GM21381 (cell line): ENCODE data around the gene SRSF3.
"Not testable (repeated sequence)": the region's sequence is repeated elsewhere in the genome, so short reads cannot be mapped to it uniquely, and the experiment has no call there.

ENCODE experiments used
- ATAC-seq: cut with Tn5 transposase; IDR thresholded peaks from one replicate; pipeline ENCODE4 v1.9.1; 2021; ENCODE audit warnings: mild to moderate bottlenecking, moderate library complexity; ENCODE audit not compliant: unreplicated experiment

Gene SRSF3

DNA sequence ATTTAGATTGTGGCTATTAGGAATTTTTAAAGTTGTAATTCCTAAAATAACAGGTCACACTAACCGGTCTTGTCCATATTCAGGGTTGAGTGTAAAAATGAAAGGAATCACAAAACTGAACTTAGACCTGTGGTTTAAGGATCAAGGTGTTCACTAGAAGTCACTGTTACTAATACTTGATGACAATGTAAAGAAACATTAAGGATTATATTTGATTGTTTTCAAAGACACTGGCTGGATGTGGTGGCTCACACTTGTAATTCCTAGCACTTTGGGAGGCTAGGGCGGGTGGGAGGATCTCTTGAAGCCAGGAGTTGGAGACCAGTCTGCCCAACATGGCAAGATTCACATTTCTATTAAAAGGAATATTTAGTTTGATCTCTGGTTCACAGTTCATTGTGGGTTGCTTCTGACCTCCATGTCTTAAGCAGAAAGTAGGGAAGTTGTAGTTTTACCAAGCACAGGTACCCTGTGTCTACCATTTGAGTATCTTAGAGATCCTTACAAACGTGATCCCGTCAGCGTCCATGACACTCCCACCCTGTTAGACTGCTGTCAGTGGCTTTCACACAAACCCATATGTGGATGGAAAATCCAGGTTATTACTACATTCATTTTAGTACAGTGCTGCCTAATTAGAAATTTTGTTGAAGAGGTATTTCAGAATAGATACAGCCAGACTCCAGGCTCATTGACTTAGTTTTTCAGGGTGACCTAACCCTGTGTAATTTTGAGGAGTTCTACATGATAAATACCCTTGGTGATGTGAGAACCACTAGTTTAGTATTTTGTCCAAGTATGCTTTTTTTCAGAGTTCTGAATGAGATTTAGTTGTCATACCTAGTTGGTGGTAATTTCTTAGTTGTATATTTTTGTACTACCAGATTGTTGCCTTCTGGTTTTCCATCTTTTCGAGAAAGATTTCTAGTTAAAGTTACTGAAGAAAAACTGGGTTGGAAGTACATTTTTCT, 10.2 kb downstream of the SRSF3 start:
- no peak for ATAC-seq

DNA sequence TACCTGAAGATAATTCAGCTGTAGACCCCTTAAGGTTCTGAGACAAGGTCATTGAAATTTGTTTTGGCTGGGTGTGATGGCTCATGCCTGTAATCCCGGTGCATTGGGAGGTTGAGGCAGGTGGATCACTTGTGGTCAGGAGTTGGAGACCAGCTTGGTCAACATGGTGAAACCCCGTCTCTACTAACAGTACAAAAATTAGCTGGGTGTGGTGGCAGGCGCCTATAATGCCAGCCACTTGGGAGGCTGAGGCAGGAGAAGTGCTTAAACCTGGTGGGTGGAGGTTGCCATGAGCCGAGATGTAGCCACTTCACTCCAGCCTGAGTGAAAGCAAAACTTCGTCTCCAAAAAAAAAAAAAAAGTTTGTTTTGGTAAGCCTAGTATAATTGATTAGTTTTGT, 11.0 kb downstream of the SRSF3 start:
- no peak for ATAC-seq

DNA sequence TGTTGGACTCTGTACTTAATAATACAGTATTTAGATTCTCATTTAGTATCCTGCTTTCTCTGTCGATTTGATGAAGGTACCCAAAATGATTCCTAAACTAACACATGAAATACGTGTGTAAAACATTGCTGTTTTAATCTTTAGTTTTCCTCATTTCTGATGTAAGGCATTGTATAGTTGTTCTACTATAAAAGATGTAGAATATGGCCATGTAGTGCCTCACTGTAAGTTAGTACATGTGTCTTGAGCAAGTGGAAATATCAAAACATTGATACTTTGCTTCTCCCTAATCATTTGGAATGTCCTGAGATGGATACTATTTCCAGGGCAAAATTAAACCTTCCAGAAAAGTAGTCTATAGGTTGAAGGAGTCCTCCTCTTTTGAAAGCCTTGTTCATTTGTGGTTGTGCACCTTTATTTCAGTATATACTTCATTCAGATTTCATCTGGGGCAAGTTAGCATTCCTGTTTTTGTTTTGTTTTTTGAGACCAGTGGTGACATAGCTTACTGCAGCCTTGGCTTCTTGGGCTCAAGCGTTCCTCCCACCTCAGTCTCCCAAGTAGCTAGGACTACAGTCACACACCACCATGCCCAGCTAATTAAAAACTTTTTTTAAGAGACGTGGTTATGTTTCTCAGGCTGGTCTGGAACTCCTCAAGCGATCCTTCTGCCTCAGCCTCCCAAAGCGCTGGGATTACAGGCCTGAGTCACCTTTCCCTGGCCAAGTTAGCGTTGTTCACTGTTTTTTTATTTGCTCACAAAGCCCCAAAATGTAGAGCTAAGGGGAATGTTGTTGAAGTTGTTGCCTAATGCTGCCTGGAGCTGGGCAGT, 11.6 kb downstream of the SRSF3 start:
- ATAC-seq: no peak

DNA sequence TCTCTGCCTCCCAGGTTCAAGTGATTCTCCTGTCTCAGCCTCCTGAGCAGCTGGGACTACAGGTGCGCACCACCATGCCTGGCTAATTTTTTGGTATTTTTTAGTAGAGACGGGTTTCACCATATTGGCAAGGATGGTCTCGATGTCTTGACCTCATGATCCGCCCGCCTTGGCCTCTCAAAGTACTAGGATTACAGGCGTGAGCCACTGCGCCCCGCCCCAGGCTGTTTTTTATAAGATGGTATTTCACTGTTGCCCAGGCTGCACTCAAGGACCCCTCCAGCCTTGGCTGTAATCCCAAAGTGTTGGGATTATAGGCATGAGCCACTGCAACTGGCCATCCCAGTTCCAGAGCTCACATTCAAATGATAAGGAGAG, 13.1 kb downstream of the SRSF3 start:
- ATAC-seq: not testable (repeated sequence)

DNA sequence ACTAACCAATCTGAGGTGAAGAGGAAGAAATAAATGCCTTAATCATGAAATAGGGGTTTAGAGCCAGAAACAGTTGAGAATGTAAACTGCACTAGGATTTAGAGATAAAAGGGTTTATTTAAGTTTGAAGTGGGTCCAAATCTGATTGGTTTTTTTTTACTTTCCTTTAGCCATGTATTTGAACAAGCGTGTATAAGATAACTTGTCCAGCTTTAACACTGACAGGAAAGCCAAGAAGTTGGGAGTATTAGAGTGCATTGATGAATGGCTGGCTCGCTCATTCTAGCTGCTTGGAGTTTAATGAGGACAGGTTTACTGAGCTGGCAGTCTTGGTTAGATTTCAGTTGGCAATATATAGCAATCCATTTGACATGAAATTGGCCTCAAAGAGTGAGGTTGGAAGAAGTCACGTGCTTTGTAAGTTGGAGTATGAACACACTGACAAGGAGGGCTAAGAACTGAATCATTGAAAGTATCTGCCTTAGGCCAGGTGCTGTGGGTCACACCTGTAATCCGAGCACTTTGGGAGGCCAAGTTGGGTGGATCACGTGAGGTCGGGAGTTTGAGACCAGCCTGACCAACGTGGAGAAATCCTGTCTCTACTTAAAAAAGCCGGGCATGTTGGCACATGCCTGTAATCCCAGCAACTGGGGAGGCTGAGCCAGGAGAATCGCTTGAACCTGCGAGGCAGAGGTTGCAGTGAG, 13.7 kb downstream of the SRSF3 start:
- ATAC-seq: no peak

DNA sequence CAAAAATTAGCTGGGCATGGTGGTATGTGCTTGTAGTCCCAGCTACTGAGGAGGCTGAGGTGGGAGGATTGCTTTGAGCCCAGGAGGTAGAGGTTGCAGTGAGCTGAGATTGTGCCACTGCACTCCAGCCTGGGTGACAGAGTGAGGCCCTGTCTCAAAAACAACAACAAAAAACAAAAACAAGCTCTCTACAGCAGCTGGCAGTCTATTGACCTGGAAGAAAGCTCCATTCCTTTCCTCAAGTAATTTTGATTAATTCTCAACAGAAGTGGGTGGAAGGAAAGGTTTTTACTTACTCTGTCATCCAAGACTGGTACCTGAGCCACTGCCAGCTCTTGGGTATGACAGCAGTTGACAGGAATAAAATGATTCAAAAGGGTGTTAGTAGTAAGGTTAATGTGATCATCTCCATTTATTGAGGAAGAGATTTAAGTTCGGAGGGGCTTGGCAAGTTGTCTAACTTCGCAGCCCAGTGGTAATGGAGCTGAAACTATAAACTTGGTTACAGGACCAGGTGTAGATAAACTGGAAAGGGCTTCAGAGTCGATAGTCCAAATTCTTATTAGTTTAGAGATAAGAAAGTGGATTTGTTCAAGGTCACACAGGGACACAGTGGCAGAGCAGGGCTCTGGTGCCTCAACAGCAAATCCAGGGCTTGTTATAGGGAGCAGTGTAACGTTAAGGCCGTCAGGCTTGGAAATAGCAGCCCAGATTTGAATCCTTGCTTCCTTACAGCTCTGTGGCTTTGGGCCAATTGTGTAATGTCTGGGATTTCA, 14.8 kb downstream of the SRSF3 start:
- no peak for ATAC-seq

DNA sequence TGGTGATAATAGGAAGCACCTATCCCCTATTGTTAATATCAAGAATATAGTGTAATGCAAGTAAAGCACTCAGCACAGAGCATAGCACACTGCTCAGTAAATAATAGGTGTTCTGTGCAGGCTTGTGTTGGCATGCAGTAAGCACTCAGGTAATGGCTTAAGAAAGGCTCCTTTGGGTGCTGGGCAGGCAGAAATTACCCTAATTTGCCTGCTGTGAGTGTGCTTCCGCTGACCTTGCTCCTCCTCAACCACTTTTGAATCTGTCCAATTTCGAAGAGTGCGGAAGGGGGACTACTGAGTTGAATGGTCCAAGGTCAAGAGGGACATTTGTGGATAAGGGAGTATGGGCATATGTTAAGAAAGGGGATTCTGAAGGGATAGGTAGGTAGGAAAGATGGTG, 15.4 kb downstream of the SRSF3 start:
- ATAC-seq: no peak

DNA sequence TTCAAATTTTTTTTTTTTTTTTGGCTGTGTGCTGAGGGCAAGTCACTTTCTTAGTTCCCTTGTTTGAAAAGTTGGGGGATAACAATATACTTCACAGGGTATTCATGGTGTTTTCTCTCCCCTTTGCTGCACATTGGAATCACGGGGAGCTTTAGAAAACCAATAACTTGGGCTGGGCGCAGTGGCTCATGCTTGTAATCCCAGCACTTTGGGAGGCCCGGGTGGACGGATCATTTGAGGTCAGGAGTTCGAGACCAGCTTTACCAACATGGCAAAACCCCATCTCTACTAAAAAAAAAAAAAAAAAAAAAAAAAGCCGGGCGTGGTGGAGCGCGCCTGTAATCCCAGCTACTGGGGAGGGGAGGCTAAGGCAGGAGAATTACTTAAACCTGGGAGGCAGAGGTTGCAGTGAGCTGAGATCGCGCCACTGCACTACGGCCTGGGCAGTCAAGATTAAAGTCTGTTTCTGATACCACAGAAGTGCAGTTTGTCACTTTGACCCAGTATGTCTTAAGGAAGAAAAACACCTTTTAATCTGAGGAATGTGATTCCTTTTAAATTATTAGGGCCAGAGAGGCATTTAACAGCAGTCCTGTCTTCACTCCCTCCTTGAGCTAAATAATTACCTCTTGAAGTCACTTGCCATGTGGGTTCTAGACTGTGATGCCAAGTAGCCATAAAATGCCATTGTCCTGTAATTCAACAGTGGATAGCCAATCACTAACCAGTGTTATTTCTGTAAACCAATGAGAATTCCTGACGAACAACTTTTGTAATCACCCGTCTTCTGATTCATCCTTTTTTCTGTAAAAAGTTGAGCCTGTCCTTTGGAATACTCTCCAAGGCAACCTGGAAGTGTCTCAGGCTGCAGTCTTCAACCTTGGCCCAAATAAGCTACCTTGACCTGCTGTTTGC, 16.1 kb downstream of the SRSF3 start:
- ATAC-seq: no peak

DNA sequence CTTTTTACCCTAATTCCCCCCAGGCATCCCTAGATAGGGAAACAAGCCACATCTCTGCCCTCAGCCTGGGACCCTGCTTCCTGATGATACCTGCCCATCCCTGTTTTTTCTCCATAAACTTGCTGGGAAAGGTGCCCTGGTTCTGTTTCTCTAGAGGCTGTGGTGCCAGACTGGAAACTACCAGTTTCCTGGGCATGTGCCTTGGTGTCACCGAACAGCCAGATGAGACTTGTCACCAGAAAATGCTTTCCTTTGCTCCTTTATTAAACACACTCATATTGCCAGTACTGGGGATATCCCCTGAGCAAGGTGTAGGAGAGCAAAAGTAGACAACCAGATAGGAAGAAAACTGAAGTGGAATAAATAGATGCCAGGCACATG, 16.8 kb downstream of the SRSF3 start:
- ATAC-seq: no peak

DNA sequence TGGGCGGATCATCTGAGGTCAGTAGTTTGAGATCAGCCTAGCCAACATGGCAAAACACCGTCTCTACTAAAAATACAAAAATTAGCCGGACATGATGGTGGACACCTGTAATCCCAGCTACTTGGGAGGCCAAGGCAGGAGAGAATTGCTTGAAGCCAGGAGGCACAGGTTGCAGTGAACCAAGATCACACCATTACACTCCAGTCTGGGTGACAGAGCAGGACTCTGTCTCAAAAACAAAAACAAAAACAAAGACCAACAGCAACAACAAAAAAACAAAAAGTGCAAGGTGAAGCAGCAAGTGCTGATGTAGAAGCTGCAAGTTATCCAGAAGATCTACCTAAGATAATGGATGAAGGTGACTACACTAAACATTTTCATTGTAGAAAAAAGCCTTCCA, 17.5 kb downstream of the SRSF3 start:
- ATAC-seq: not testable (repeated sequence)

DNA sequence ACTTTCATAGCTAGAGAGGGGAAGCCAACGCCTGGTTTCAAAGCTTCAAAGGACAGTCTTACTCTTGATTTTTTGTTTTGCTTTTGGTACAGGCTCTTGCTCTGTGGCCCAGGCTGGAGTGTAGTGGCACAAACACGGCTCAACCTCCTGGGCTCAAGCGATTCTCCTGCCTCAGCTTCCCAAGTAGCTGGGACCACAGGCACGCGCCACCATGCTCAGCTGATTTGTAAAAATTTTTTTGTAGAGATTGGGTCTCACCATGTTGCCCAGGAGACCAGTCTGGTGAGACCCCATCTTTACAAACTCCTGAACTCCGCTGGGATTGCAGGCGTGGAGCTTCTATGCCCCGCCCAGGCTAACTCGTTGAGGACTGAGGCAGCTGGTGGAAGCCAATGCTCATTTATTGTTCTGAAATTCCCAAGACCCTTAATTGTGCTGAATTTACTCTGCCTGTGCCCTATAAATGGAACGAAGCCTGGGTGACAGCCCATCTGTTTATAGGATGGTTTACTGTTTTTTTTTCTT, 18.0 kb downstream of the SRSF3 start:
- no peak for ATAC-seq

DNA sequence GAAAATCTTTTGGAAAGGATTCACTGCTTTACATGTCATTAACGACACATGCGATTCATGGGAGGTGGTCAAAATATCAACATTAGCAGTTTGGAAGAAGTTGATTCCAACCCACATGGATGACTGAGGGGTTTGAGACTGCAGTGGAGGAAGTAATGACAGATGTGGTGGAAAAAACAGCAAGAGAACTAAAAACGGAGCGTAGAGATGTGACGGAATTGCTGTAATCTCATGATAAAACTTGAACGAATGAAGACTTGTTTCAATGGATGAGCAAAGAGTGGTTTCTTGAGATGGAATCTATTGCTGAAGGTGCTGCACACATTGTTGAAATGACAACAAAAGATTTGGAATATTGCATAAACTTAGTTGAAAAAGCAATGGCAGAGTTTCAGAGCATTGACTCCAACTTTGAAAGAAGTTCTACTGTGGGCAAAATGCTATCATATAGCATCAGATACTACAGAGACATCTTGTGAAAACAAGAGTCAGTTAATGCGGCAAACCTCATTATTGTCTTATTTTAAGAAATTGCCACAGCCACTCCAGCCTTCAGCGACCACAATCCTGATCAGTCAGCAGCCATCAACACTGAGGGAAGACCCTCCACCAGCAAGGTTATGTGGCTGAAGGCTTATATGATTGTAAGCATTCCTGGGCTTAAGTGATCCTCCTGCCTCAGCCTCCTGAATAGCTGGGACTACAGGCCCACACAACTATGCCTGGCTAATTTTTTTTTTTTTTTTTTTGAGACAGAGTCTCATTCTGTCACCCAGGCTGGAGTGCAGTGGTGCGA, 19.2 kb downstream of the SRSF3 start:
- ATAC-seq: no peak

DNA sequence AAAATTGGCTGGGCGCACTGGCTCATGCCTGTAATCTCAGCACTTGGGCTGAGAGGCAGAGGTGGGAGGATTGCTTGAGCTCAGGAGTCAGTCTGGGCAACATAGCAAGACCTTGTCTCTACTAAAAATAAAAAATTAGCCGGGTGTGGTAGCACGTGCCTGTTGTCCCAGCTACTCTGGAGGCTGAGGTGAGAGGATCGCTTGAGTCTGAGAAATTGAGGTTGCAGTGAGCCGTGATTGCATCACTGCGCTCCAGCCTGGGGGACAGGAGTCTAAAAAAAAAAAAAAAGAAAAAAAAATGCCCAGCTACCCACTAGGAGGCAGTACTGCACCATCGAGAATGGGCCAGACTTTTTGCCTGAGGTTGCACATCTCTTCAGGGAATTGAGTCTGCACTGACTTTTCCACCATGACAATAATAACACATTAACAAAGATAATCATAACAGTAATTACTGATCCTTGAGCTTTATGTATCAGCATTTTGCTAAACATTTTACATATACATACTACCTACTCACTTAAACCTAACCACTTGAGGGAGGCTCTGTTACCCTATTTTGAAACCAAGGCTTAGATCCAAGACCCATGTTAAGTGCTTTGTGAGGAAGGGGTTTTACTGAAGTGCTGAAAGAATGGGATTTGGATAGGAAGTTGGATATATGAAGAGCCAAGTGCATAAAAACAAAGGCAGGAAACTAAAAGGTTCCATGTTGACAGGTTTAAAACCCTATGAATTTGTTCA, 21.0 kb downstream of the SRSF3 start:
- ATAC-seq: no peak

DNA sequence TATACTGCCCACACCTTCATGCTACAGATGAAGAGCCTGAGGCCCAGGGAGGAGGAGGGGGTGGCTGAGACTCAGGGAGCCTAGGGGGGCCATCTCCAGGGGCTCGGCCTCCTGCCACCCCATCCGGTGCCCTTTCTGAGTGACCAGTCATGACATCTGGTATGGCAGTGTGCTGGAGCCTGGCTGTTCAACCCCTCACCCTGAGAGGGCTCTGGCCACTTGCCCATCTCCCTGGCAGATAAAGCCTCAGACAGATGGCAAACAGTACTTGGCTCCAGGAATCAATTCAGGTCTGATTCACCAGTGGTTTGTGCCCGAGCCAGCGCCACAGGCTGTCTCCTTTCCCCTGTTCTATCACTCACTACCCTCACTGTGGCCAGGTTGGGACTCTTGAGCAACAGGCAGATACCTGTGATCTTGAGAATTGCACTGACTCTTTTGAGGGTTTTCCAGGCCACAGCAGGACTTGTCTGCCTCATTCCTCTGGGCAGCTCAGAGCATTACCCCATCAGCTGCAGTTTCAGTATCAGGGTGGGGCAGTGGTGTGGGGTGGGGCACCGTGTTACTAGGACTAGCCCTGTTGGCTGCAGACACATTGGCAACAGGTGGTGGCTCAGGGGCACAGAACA, 22.8 kb downstream of the SRSF3 start:
- no peak for ATAC-seq

DNA sequence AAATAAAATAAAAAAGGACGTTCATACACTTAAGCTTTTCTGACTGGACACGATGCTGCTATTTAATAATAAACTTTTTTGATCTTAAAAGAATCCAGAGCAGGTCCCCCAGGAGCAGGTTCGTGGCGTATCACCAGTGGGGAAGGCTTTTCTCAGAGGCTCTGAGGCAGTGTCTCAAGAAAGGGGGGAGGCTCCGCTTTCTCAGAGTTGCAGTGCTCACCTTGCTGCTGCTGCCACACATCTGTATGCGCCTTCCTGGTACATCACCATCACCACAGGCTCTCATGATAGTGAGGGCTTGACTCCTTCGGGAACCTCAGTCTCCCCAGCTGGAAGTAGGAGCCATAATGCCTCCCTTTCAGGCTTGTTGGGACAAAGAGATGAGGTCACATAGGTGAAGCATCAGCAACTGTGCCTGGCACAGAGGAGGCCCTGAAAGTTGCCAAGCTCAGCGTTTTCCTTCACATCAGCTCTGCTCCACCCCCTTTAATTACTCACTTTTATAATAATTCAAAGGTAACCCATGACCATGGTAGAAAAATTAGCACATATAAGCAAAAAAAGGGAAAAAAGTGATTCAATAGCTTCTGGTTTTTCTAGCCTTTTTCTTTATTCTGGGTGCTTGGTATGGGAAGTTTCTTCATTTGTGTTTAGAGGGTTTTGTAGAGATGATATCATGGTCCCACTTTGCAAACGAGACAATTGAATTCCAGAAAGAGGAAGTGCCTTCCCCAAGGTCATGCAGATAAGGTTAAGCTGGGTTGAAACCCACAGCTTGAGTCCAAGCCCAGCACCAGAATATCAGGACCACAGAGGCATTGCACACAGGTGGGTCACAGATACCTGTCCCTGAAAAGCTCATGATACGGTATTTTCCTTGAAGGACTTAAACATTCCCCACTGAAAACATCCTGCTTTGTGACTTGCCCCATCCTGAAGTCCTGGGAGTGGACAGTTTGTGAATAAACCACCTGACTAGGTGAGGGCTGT, 24.5 kb downstream of the SRSF3 start:
- ATAC-seq: no peak

DNA sequence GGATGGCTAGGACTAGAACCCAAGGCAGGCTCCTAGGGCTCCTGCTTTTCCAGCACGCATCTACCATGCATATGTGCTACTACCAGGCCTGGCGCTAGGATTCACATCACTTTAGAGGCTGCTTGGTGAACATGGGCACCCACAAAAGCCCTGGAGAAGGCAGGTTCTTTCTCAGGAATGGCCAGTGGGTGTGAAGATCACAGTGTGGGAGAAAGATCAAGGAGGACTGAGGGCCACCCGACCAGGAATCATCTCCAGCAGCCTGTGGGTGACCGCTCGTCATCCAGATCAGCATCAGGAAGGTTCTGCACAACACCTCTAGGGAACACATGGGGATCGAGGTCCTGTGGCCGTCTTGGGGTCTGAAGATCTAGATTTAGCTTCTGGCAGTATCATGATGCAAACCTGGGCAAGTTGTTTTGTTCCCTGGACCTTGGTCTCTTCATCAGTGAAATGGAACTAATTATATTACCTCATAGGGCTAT, 27.3 kb downstream of the SRSF3 start:
- no peak for ATAC-seq
